Lower leg skin (tissue), 4 donors: ENCODE data around the gene EPB41. TPM values are rescaled to one million over a fixed set of nuclear protein-coding genes. Genes with fewer than 3 reads are reported as not detected.
"Not testable (repeated sequence)": the region's sequence is repeated elsewhere in the genome, so short reads cannot be mapped to it uniquely, and the experiment has no call there.

Experiments
- DNase-seq, 2 donors: peaks; one replicate each; pipeline ENCODE4 v3.0.0-alpha.2; 2019; ENCODE audit warnings: low spot score in 2 of 2
- H3K4me3 ChIP-seq: fragments of 200-600 bp; sonication (generic); 2 replicates; pipeline ENCODE4 v1.5.1; 2017; ENCODE audit warnings: mild to moderate bottlenecking, low read depth; ENCODE audit not compliant: poor library complexity, severe bottlenecking
- CTCF ChIP-seq, 3 donors: fragments of 450-650 bp; IDR thresholded peaks; one replicate each; pipeline ENCODE4 v1.5.1; 2016; ENCODE audit warnings: antibody characterized with exemption in 3 of 3, mild to moderate bottlenecking in 3 of 3, moderate library complexity in 2 of 3
- POLR2A ChIP-seq, 2 donors: fragments of 450-650 bp; IDR thresholded peaks; one replicate each; pipeline ENCODE4 v1.6.1; 2016 to 2017; ENCODE audit warnings: antibody characterized with exemption in 2 of 2, mild to moderate bottlenecking in 1 of 2, moderate library complexity in 1 of 2
- WGBS, 2 donors: methylation state at CpG; one replicate each; pipeline ENCODE4 v1.1.5; 2018; 5-methylcytosine and 5-hydroxymethylcytosine counted together
- intact Hi-C: fragments of 100-400 bp; cut with DNase I; formaldehyde crosslinking; loops from one replicate; pipeline ENCODE4 v1.15.0; 2023; ENCODE audit warnings: low total_unique reads
- total RNA-seq, 4 donors: library from RNA; depleted of rRNA; stranded (reverse); fragments of >200 nt; gene quantifications; one replicate each; pipeline ENCODE4 v1.1.0, GENCODE V29; 2016

Gene EPB41
- total RNA-seq, 4 donors from 2014 or later: 41.1 to 60.2 (median 50.3) TPM

GRCh38 chr1:29126198-29126597 lies 211.8 kb downstream of the EPB41 start:
- no peak overlapping the region for H3K4me3 ChIP-seq
- intact Hi-C loops: no loop called here
- TF ChIP-seq CTCF (IDR thresholded peaks at IDR 0.05) (no peak), POLR2A (IDR thresholded peaks at IDR 0.05) (no peak)
- no peak for DNase-seq
- WGBS, 2 donors: 97 to 100% methylated on average over 6 of the region's 6 CpGs

GRCh38 chr1:29128739-29129138 lies 214.4 kb downstream of the EPB41 start:
- DNase-seq: no peak
- 81 to 88% methylated on average over 5 to 6 of the region's 6 CpGs for WGBS, 2 donors
- no peak overlapping the region for H3K4me3 ChIP-seq
- intact Hi-C loops: no loop called here
- no peak for TF ChIP-seq POLR2A (IDR thresholded peaks at IDR 0.05)
- TF ChIP-seq CTCF (IDR thresholded peaks at IDR 0.05): no peak

GRCh38 chr1:29129916-29130315 lies 215.5 kb downstream of the EPB41 start:
- DNase-seq: no peak
- intact Hi-C loops: no loop called here
- TF ChIP-seq POLR2A (IDR thresholded peaks at IDR 0.05) (no peak), CTCF (IDR thresholded peaks at IDR 0.05) (no peak)
- H3K4me3 ChIP-seq: no peak overlapping the region
- 83 to 85% methylated on average over 5 of the region's 5 CpGs for WGBS, 2 donors

- 94 to 98% methylated on average over 12 to 19 of the region's 29 CpGs for WGBS, 2 donors
- DNase-seq, H3K4me3 ChIP-seq, intact Hi-C loops: not testable (repeated sequence)
Observed at GRCh38 chr1:29131056-29131455, 216.7 kb downstream of the EPB41 start.

- DNase-seq: no peak
- H3K4me3 ChIP-seq: no peak overlapping the region
- 57 to 63% methylated on average over 39 to 41 of the region's 55 CpGs for WGBS, 2 donors
- TF ChIP-seq CTCF (IDR thresholded peaks at IDR 0.05) (no peak), POLR2A (IDR thresholded peaks at IDR 0.05) (no peak)
- intact Hi-C loops: no loop called here
Observed at GRCh38 chr1:29133861-29134694, 219.7 kb downstream of the EPB41 start.

GRCh38 chr1:29134695-29135028 lies 220.3 kb downstream of the EPB41 start:
- DNase-seq: no peak
- H3K4me3 ChIP-seq: no peak overlapping the region
- intact Hi-C loops: no loop called here
- WGBS, 2 donors: 84 to 86% methylated on average over 7 of the region's 10 CpGs
- no peak for TF ChIP-seq POLR2A (IDR thresholded peaks at IDR 0.05)
- no peak for TF ChIP-seq CTCF (IDR thresholded peaks at IDR 0.05)
